NT2/D1 (cell line): ENCODE data around the gene FGF1.

Experiments used
- SUZ12 ChIP-seq: IDR thresholded peaks from 2 replicates; pipeline ENCODE4 v1.6.1; 2011; ENCODE audit not compliant: insufficient read length, insufficient read depth; ENCODE audit errors: extremely low read depth
- YY1 ChIP-seq: IDR thresholded peaks from 2 replicates; pipeline ENCODE4 v1.6.1; 2011; ENCODE audit not compliant: insufficient read length, insufficient read depth

GRCh38 chr5:142659405-142659804 is 26.5 kb downstream of the FGF1 start:
- TF ChIP-seq YY1 (no peak), SUZ12 (no peak)
